K562 treated with DMSO at 1 percent for 24 hours (cell line): ENCODE data around the gene MAP3K10. TPM values are rescaled to one million over a fixed set of nuclear protein-coding genes. Genes with fewer than 3 reads are reported as not detected.

Experiments
- total RNA-seq: library from RNA; unstranded; fragments of 300-600 nt; gene quantifications from 2 replicates; pipeline ENCODE4 v1.2.3, GENCODE V29; 2022; ENCODE audit warnings: low read depth; ENCODE audit not compliant: insufficient read depth

Gene MAP3K10
- total RNA-seq, result 18.3 and 20.6 TPM in 2 replicates

DNA sequence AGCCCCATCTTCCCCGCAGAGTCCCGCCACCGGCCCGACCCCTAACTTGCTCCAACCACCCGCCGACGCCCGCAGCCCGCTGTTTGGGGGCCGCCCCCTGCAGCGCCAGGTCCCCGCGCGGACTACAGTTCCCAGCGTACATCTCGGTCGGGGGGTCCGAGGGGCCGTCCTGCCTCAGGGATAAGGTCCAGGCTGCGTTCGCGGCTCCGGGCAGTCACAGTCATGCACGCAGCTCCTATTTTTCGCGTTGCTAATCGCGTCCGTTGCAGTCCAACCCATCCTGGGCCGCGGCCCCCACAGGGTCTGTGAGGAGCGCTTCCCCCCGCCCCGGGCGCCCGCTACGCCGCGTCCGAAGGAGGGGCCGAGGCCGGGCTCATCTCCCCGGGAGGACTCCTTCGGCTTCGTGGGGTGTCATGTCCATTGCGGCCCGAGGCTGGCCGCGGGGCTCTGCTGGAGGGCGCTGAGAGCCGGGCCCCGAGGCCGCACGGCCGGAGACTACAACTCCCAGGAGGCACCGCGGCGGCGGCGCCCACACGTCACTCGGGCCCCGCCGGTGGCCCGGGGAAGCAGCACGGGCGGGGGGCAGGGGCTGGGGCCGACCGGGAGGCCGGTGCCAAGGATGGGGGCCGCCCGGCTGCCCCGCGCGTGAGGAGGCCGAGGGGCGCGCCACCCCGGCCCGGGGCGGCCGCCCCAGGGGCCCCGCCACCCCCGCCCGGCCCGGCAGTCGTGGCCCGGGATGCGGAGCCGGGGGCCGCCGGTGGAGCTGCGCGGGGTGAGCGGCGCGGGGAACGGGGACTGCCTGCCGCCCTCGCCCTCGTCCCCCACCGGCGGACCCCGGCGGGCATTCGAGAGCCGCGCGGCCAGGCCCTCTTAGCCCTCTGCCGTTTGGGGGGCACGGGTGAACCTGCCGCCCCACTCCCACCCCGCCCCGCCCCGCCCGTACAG is at the start of gene MAP3K10:
TSS of gene MAP3K10 (plus strand) at position 536 of the 945 bp plus-strand sequence. CDS start 606 bp downstream, outside the sequence.

GRCh38 chr19:40217934-40218890 is 27.0 kb downstream of the MAP3K10 start, which contains the start of gene TTC9B:
Gene TTC9B, minus strand, starts transcription at chr19:40218384. Its CDS starts 3 bp downstream, at chr19:40218381.

Other genes with a start within 250 kb of the MAP3K10 start
- gene PSMC4, start 220.3 kb upstream of the MAP3K10 start, total RNA-seq, result 188 and 192 TPM in 2 replicates
- gene ZNF546, start 194.4 kb upstream of the MAP3K10 start, total RNA-seq, result 1.0 and 1.5 TPM in 2 replicates
- gene ZNF780B, start 135.2 kb upstream of the MAP3K10 start, total RNA-seq, result 2.0 and 6.8 TPM in 2 replicates
- 19.8 and 27.7 TPM in 2 replicates for gene ZNF780A, start 100.5 kb upstream of the MAP3K10 start, total RNA-seq
- gene TTC9B, start 27.0 kb downstream of the MAP3K10 start, total RNA-seq, result not detected in 2 replicates
- gene CCNP, start 35.3 kb downstream of the MAP3K10 start, total RNA-seq, result not detected in 2 replicates
- gene AKT2, start 93.9 kb downstream of the MAP3K10 start, total RNA-seq, result 53.7 and 58.9 TPM in 2 replicates
- 19.2 and 21.4 TPM in 2 replicates for gene C19orf47, start 157.0 kb downstream of the MAP3K10 start, total RNA-seq
- 1,029 and 1,087 TPM in 2 replicates for gene PLD3, start 157.3 kb downstream of the MAP3K10 start, total RNA-seq
- gene HIPK4, start 198.8 kb downstream of the MAP3K10 start, total RNA-seq, result 0.58 and 1.3 TPM in 2 replicates
- 8.2 and 8.3 TPM in 2 replicates for gene PRX, start 222.0 kb downstream of the MAP3K10 start, total RNA-seq
- 50.7 and 53.0 TPM in 2 replicates for gene SERTAD1, start 234.6 kb downstream of the MAP3K10 start, total RNA-seq